Astrocyte of the cerebellum (primary cell): Measurements from ENCODE around the gene VAV1.
"Not testable (repeated sequence)": the region's sequence is repeated elsewhere in the genome, so short reads cannot be mapped to it uniquely, and the experiment has no call there.

Source experiments
- DNase-seq: peaks from one replicate; pipeline ENCODE4 v3.0.0-alpha.2; 2011; ENCODE audit warnings: low read depth
- H3K4me3 ChIP-seq: 2 replicates; pipeline ENCODE4 v1.5.1; 2011; ENCODE audit warnings: mild to moderate bottlenecking, low read depth, low read length, moderate library complexity
- CTCF ChIP-seq: IDR thresholded peaks from 2 replicates; pipeline ENCODE4 v1.5.1; 2012; ENCODE audit warnings: low read length, low read depth, moderate library complexity, mild to moderate bottlenecking; ENCODE audit errors: missing control alignments
- in situ Hi-C: cut with HindIII; loops from 2 replicates; pipeline ENCODE4 v1.10.0; 2017; ENCODE audit warnings: low sequenced_read_pairs

The VAV1 gene

GRCh38 chr19:6868351-6868750 lies 95.8 kb downstream of the VAV1 start:
- TF ChIP-seq CTCF = no peak
- in situ Hi-C loops = no loop called here
- no peak for DNase-seq
- H3K4me3 ChIP-seq = no peak overlapping the region

DNA sequence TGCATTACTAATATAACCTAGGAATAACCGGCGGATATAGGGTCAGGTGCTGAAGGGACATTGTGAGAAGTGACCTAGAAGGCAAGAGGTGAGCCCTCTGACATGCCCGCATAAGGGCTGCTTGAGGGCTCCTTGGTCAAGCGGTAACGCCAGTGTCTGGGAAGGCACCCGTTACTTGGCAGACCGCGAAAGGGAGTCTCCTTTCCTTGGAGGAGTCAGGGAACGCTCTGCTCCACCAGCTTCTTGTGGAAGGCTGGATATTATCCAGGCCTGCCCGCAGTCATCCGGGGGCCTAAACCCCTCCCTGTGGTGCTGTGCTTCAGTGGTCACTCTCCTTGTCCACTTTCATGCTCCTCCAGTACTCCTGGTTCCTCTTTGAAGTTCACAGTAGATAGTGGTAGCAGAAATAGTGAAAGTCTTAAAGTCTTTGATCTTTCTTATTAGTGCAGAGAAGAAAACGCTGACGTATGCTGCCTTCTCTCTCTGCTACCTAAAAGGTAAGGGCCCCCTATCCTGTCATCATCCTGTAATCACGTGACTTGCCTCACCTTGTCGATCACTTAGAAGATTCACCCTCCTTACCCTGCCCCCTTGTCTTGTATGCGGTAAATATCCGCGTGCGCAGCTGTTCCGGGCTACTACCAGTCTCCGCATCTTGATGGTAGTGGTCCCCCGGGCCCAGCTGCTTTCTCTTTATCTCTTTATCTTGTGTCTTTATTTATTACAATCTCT lies 96.8 kb downstream of the VAV1 start:
- DNase-seq, in situ Hi-C loops, H3K4me3 ChIP-seq: not testable (repeated sequence)

GRCh38 chr19:6873708-6874431 lies 101.4 kb downstream of the VAV1 start:
- H3K4me3 ChIP-seq = no peak overlapping the region
- DNase-seq = no peak
- no peak for TF ChIP-seq CTCF
- in situ Hi-C loops = no loop called here

GRCh38 chr19:6875218-6875617 lies 102.7 kb downstream of the VAV1 start:
- no peak for TF ChIP-seq CTCF
- no peak overlapping the region for H3K4me3 ChIP-seq
- in situ Hi-C loops = no loop called here
- DNase-seq = no peak

- in situ Hi-C loops = no loop called here
- DNase-seq = no peak
- H3K4me3 ChIP-seq = no peak overlapping the region
- no peak for TF ChIP-seq CTCF
These were observed 104.2 kb downstream of the VAV1 start for GRCh38 chr19:6876748-6877147.

DNA sequence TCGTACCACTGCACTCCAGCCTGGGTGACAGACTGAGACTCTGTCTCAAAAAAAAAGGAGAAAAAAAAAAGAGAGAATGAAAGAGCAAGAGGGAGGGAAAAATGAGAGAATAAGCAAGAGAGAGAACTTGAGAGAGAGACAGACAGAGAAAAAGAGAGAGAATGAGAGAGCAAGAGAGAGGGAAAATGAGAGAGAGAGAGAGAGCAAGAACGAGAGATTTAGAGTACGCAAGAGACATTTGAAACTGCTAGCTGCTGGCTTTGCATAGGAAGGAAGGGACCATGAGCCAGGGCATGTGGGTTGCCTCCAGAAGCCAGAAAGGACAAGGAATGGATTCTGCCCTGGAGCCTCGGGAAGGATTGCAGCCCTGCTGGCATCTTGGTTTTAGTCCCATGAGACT lies 105.3 kb downstream of the VAV1 start:
- DNase-seq = no peak
- in situ Hi-C loops = no loop called here
- TF ChIP-seq CTCF = no peak
- H3K4me3 ChIP-seq = no peak overlapping the region

DNA sequence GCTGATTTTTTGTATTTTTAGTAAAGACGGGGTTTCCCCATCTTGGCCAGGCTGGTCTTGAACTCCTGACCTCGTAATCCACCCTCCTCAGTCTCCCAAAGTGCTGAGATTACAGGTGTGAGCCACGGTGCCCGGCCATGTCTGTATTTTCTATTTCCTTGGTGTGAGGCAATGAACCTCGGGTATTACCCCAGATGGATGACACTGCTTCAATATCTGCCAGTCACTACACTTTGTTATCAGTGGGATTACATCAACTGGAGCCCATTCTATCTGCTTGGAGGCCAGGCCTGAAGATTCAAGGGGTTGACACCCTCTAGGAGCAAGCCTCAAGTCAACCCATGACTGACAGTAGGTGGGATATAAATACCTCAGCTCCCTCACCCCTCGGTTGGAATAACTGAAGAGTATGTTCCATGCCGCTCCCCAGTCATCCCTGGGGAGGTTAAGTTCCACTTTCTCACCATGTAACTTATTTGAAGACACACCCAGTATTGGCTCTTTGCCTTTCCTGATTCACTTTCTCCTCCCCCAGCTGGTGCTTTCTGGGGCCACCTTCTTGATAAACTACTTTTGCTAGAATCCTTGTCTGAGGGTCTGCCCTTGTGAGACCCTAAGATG lies 113.9 kb downstream of the VAV1 start:
- no peak overlapping the region for H3K4me3 ChIP-seq
- no peak for TF ChIP-seq CTCF
- in situ Hi-C loops = no loop called here
- DNase-seq = no peak
